ENCODE results near the gene RGS17. TPM values are rescaled to one million over a fixed set of nuclear protein-coding genes. Genes with fewer than 3 reads are reported as not detected.

Gene RGS17
- total RNA-seq, 1 experiment from 2014 or later: 3.2 TPM

GRCh38 chr6:153073841-153074240 is 57.2 kb downstream of the RGS17 start:
- Histone ChIP-seq H2BK5ac (ENCODE audit: insufficient read length, low read length) (no peak overlapping the region), H2AFZ (ENCODE audit: low read length) (no peak overlapping the region), H3K4me1 (ENCODE audit: insufficient read depth, low read length) (no peaks in the 10 kb centered on the region), H3T11ph (ENCODE audit: low read length) (no peak overlapping the region), H2BK12ac (ENCODE audit: insufficient read length, low read depth, low read length) (no peak overlapping the region), H2AK5ac (ENCODE audit: insufficient read length, low read length) (no peak overlapping the region), H3K9ac (ENCODE audit: extremely low read depth, insufficient read length, low read length) (no peak overlapping the region), H3K79me1 (ENCODE audit: insufficient read depth, low read depth, low read length, poor library complexity, severe bottlenecking) (no peaks in the 10 kb centered on the region), H3K27me3 (ENCODE audit: insufficient read depth, low read length) (no peaks in the 10 kb centered on the region), H4K91ac (ENCODE audit: insufficient read length, low read depth, low read length) (no peak overlapping the region), H2BK20ac (ENCODE audit: low read depth, low read length, poor library complexity, severe bottlenecking) (no peak overlapping the region), H4K5ac (ENCODE audit: insufficient read length, low read depth, low read length) (no peak overlapping the region), H3K56ac (ENCODE audit: insufficient read length, low read depth, low read length) (no peak overlapping the region), H3K4ac (ENCODE audit: low read depth, low read length) (no peak overlapping the region), H3K79me2 (ENCODE audit: insufficient read depth, low read length) (no peaks in the 10 kb centered on the region), H4K8ac (replicated peaks; ENCODE audit: insufficient read length, low read depth, low read length) (no peak overlapping the region), H3K18ac (ENCODE audit: insufficient read length, low read depth, low read length) (no peak overlapping the region), H3K23ac (ENCODE audit: insufficient read length, low read depth, low read length) (no peak overlapping the region), H3K27ac (ENCODE audit: insufficient read length, low read depth, low read length) (no peak overlapping the region), H3K9me3 (ENCODE audit: control insufficient read depth, low read depth, low read length) (no peaks in the 10 kb centered on the region), H4K20me1 (ENCODE audit: control insufficient read depth, insufficient read depth, insufficient read length) (no peaks in the 10 kb centered on the region), H3K4me2 (ENCODE audit: insufficient read depth, insufficient read length, low read length) (no peak overlapping the region), H2BK120ac (ENCODE audit: low read depth, low read length, poor library complexity, severe bottlenecking) (no peak overlapping the region), H2BK15ac (ENCODE audit: low read depth, low read length) (no peak overlapping the region), H3K23me2 (ENCODE audit: insufficient read length, low read depth, low read length, poor library complexity, severe bottlenecking) (no peaks in the 10 kb centered on the region), H3K14ac (ENCODE audit: insufficient read depth, low read length) (no peak overlapping the region)
- H3K4me1 Mint-ChIP-seq: peaks cover 6 to 7% of the 10 kb centered on the region in 2 experiments
- H3K4me3 Mint-ChIP-seq: no peak overlapping the region
- no peaks in the 10 kb centered on the region for H3K36me3 Mint-ChIP-seq (ENCODE audit: insufficient read depth in 1 of 3, low read depth in 3 of 3)
- no peaks in the 10 kb centered on the region for H3K9me3 Mint-ChIP-seq
- no CpG with 5 or more reads among the region's 4 CpGs for WGBS (ENCODE audit: extremely low coverage, insufficient read length, low lambda C conversion rate)
- DNase-seq: no peak
- H3K27ac Mint-ChIP-seq: no peak overlapping the region
- no peaks in the 10 kb centered on the region for H3K27me3 Mint-ChIP-seq (ENCODE audit: low read depth)
- TF ChIP-seq CTCF (conservative IDR thresholded peaks at IDR 0.05): no peak
